Muscle of arm (tissue), 12 donors: Measurements from ENCODE around the gene PPIP5K1. TPM values are rescaled to one million over a fixed set of nuclear protein-coding genes. Genes with fewer than 3 reads are reported as not detected.

Experiments used
- DNase-seq: peaks from one replicate; pipeline ENCODE4 v3.0.0-alpha.2; 2013
- polyA plus RNA-seq, 12 donors: library from polyadenylated mRNA; unstranded; fragments of 120-200 nt; gene quantifications; one replicate each; pipeline ENCODE4 v1.2.1, GENCODE V29; 2013; ENCODE audit not compliant: insufficient read length in 12 of 12

PPIP5K1 gene
- polyA plus RNA-seq, 12 donors = 4.9 to 22.9 (median 6.5) TPM; not detected in 1

GRCh38 chr15:43518197-43518761 is 71.7 kb downstream of the PPIP5K1 start:
- DNase-seq = peak; percentile 70

GRCh38 chr15:43517354-43518196 is 72.4 kb downstream of the PPIP5K1 start, which contains the start of gene MAP1A:
TSS of gene MAP1A (plus strand) at chr15:43517608. CDS start at chr15:43521474, 3,866 bp downstream.
- DNase-seq = peak; percentile 77

- no peak for DNase-seq
Measured at GRCh38 chr15:43516801-43517353, 73.1 kb downstream of the PPIP5K1 start.

GRCh38 chr15:43516185-43516584 is 73.8 kb downstream of the PPIP5K1 start:
- DNase-seq = no peak

GRCh38 chr15:43515741-43516140 is 74.3 kb downstream of the PPIP5K1 start:
- DNase-seq = no peak

- DNase-seq = peak; percentile 86
Measured at GRCh38 chr15:43514241-43515057, 75.6 kb downstream of the PPIP5K1 start.

GRCh38 chr15:43513550-43513949 is 76.5 kb downstream of the PPIP5K1 start:
- no peak for DNase-seq

GRCh38 chr15:43511012-43511885 is 78.8 kb downstream of the PPIP5K1 start:
- DNase-seq = no peak

- peak; percentile 97 for DNase-seq
Measured at GRCh38 chr15:43510200-43511011, 79.6 kb downstream of the PPIP5K1 start.

GRCh38 chr15:43509660-43510199 is 80.3 kb downstream of the PPIP5K1 start:
- no peak for DNase-seq

GRCh38 chr15:43508991-43509659 is 80.9 kb downstream of the PPIP5K1 start:
- DNase-seq = no peak

- no peak for DNase-seq
Measured at GRCh38 chr15:43508421-43508820, 81.6 kb downstream of the PPIP5K1 start.

GRCh38 chr15:43505738-43506137 is 84.3 kb downstream of the PPIP5K1 start:
- peak; percentile 42 for DNase-seq

GRCh38 chr15:43499635-43500034 is 90.4 kb downstream of the PPIP5K1 start:
- no peak for DNase-seq

- no peak for DNase-seq
Measured at GRCh38 chr15:43498990-43499389, 91.0 kb downstream of the PPIP5K1 start.

- DNase-seq = no peak
Measured at GRCh38 chr15:43493703-43494472, 96.1 kb downstream of the PPIP5K1 start.

GRCh38 chr15:43492673-43493601 is 97.1 kb downstream of the PPIP5K1 start, which contains the start of gene TP53BP1:
TSS of gene TP53BP1 (minus strand) at chr15:43493156. CDS start at chr15:43493043, 113 bp downstream.
- peak; percentile 94 for DNase-seq
